Gastrocnemius medialis (tissue), 4 donors: ENCODE data around the gene RASSF1. TPM values are rescaled to one million over a fixed set of nuclear protein-coding genes. Genes with fewer than 3 reads are reported as not detected.

Experiments
- ATAC-seq, 2 donors: fragments of 150-250 bp; one replicate each; pipeline ENCODE4 v1.9.1; 2016
- DNase-seq, 2 donors: peaks; one replicate each; pipeline ENCODE4 v3.0.0-alpha.2; 2019
- H3K27ac ChIP-seq, 4 donors: fragments of 200-600 bp; sonication (generic); 1 replicate in 1 of 4; 2 replicates in 3 of 4; pipeline ENCODE4 v1.5.1; 2016 to 2018; ENCODE audit warnings: mild to moderate bottlenecking in 2 of 4, moderate library complexity in 1 of 4
- H3K27me3 ChIP-seq, 3 donors: fragments of 200-600 bp; sonication (generic) in 2 of 3; 1 replicate in 1 of 3; 2 replicates in 2 of 3; pipeline versions ENCODE4 v1.5.1 to v1.6.0; 2016 to 2019; ENCODE audit warnings: mild to moderate bottlenecking in 1 of 3, moderate library complexity in 1 of 3
- H3K36me3 ChIP-seq, 2 donors: fragments of 200-600 bp; sonication (generic) in 1 of 2; one replicate each; pipeline ENCODE4 v1.5.1; 2017 to 2018
- H3K4me1 ChIP-seq, 2 donors: fragments of 200-600 bp; sonication (generic) in 1 of 2; one replicate each; pipeline ENCODE4 v1.5.1; 2016 to 2017; ENCODE audit warnings: mild to moderate bottlenecking in 2 of 2
- H3K4me3 ChIP-seq, 4 donors: fragments of 200-600 bp; sonication (generic) in 3 of 4; 1 replicate in 1 of 4; 2 replicates in 3 of 4; pipeline ENCODE4 v1.5.1; 2016 to 2019; ENCODE audit warnings: mild to moderate bottlenecking in 2 of 4
- H3K9me3 ChIP-seq, 3 donors: fragments of 200-600 bp; sonication (generic) in 2 of 3; 1 replicate in 1 of 3; 2 replicates in 2 of 3; pipeline ENCODE4 v1.5.1; 2016 to 2019
- POLR2A ChIP-seq, 2 donors: fragments of 450-650 bp; IDR thresholded peaks; one replicate each; pipeline ENCODE4 v1.6.1; 2017; ENCODE audit warnings: antibody characterized with exemption in 2 of 2, mild to moderate bottlenecking in 2 of 2, moderate library complexity in 2 of 2
- in situ Hi-C, 4 donors: fragments of 200-750 bp; cut with MboI; loops; one replicate each; pipeline versions ENCODE4 v1.15.0 to v1.8.0; 2017; ENCODE audit warnings: low sequenced_read_pairs in 4 of 4
- intact Hi-C: fragments of 100-400 bp; cut with DNase I; formaldehyde crosslinking; loops from one replicate; pipeline ENCODE4 v1.15.1; 2023; ENCODE audit warnings: low total_unique reads
- total RNA-seq, 4 donors: library from RNA; depleted of rRNA; stranded (reverse); fragments of >200 nt; gene quantifications; one replicate each; pipeline versions ENCODE4 v1.1.0 to v1.2.3, GENCODE V29; 2016
- TF ChIP-seq, protein P1 (sequence below), 5 experiments: fragments of 450-650 bp in 3 of 5; fragments of 200-600 bp in 2 of 5; sonication (generic) in 2 of 5; IDR thresholded peaks in 4 of 5; conservative IDR thresholded peaks in 1 of 5; 1 replicate in 4 of 5; 2 replicates in 1 of 5; pipeline ENCODE4 v1.5.1; 2016 to 2019; ENCODE audit warnings: antibody characterized with exemption in 5 of 5, mild to moderate bottlenecking in 3 of 5, moderate library complexity in 3 of 5

Gene RASSF1
- total RNA-seq, 4 donors from 2014 or later, result 13.3 to 22.5 (median 18.0) TPM

- intact Hi-C loops, result no loop called here
Observed at GRCh38 chr3:50378757-50379156, 38.1 kb upstream of the RASSF1 start.

DNA sequence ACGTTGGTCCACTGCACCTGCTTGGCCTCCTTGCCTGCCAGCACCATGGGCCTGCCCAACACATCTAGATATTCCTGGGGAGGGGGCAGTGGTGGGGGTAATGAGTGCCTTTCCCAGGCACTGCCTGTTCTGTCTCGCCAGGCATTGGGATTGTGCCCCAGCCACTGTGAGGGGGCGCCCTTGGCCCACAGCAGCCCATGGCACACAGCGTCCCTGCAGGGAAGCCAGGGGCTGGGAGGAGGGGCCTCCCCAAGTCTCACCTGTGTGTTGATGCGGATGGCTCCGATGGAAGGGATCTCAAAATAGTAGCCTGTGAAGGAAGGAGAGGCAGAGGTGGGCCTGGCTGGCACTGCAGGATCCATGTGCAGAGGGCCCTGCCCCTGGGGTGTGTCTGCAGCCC lies 37.4 kb upstream of the RASSF1 start:
- no peaks in the 10 kb centered on the region for H3K27me3 ChIP-seq
- ATAC-seq (no peak), DNase-seq (no peak)
- in situ Hi-C loops, result no loop called here
- intact Hi-C loops, result no loop called here
- TF ChIP-seq, protein P1, sequence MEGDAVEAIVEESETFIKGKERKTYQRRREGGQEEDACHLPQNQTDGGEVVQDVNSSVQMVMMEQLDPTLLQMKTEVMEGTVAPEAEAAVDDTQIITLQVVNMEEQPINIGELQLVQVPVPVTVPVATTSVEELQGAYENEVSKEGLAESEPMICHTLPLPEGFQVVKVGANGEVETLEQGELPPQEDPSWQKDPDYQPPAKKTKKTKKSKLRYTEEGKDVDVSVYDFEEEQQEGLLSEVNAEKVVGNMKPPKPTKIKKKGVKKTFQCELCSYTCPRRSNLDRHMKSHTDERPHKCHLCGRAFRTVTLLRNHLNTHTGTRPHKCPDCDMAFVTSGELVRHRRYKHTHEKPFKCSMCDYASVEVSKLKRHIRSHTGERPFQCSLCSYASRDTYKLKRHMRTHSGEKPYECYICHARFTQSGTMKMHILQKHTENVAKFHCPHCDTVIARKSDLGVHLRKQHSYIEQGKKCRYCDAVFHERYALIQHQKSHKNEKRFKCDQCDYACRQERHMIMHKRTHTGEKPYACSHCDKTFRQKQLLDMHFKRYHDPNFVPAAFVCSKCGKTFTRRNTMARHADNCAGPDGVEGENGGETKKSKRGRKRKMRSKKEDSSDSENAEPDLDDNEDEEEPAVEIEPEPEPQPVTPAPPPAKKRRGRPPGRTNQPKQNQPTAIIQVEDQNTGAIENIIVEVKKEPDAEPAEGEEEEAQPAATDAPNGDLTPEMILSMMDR (IDR thresholded peaks at IDR 0.05 in 4 of 5, conservative IDR thresholded peaks at IDR 0.05 in 1 of 5), result no peak
- TF ChIP-seq POLR2A (IDR thresholded peaks at IDR 0.05), result no peak
- no peak overlapping the region for H3K4me3 ChIP-seq
- H3K4me1 ChIP-seq, result no peaks in the 10 kb centered on the region
- no peaks in the 10 kb centered on the region for H3K36me3 ChIP-seq
- no peaks in the 10 kb centered on the region for H3K9me3 ChIP-seq
- no peak overlapping the region for H3K27ac ChIP-seq

More at GRCh38 chr3:50378757-50379156, 38.1 kb upstream of the RASSF1 start:
- H3K27me3 ChIP-seq, result no peaks in the 10 kb centered on the region
- TF ChIP-seq, protein P1 (IDR thresholded peaks at IDR 0.05 in 4 of 5, conservative IDR thresholded peaks at IDR 0.05 in 1 of 5), result no peak
- TF ChIP-seq POLR2A (IDR thresholded peaks at IDR 0.05), result no peak
- DNase-seq (no peak), ATAC-seq (no peak)
- H3K9me3 ChIP-seq, result no peaks in the 10 kb centered on the region
- H3K4me3 ChIP-seq, result no peak overlapping the region
- in situ Hi-C loops, result no loop called here
- no peak overlapping the region for H3K27ac ChIP-seq
- H3K36me3 ChIP-seq, result no peaks in the 10 kb centered on the region
- no peaks in the 10 kb centered on the region for H3K4me1 ChIP-seq

DNA sequence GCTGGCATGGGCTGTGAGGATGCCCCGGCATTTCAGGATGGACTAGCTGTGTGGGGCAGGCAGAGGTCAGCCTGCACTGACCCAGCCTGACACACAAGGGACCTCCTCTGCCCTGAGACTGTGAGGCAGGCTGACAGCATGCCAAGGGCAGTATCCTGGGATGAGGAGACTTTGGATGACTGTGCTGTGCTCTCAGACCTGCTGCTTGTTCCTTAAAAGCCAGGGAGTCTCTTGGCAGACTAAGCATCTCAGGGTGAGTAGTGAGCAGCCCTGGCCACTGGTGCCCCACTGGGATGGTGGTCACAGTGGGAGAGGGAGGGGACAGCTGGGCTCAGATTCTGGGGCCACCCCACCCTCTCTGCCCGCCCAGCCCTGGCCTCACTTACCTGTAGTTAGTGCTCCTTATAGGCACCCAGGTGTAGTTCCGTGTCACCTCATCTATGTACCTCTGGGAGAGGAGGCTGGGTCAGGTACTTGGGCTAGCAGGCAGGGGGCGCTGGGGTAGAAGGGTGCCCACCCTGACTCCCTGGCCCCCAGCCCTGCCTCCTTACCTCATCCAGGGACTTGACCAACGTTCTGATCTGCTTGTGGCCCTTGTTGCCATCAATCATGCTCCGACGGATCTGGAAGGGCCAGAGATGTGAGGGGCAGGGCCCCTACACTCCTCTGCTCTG lies 34.8 kb upstream of the RASSF1 start:
- in situ Hi-C loops (no loop called here), intact Hi-C loops (no loop called here)
- no peak overlapping the region for H3K4me3 ChIP-seq
- no peaks in the 10 kb centered on the region for H3K27me3 ChIP-seq
- ATAC-seq (no peak), DNase-seq (no peak)
- H3K36me3 ChIP-seq, result no peaks in the 10 kb centered on the region
- no peaks in the 10 kb centered on the region for H3K9me3 ChIP-seq
- H3K27ac ChIP-seq, result no peak overlapping the region
- H3K4me1 ChIP-seq, result no peaks in the 10 kb centered on the region
- no peak for TF ChIP-seq POLR2A (IDR thresholded peaks at IDR 0.05)
- TF ChIP-seq, protein P1 (IDR thresholded peaks at IDR 0.05 in 4 of 5, conservative IDR thresholded peaks at IDR 0.05 in 1 of 5), result no peak

GRCh38 chr3:50374363-50375257 lies 34.0 kb upstream of the RASSF1 start:
- no peaks in the 10 kb centered on the region for H3K9me3 ChIP-seq
- ATAC-seq (no peak), DNase-seq (no peak)
- TF ChIP-seq, protein P1 (IDR thresholded peaks at IDR 0.05 in 4 of 5, conservative IDR thresholded peaks at IDR 0.05 in 1 of 5), result no peak
- no peak for TF ChIP-seq POLR2A (IDR thresholded peaks at IDR 0.05)
- no peak overlapping the region for H3K4me3 ChIP-seq
- no peak overlapping the region for H3K27ac ChIP-seq
- H3K4me1 ChIP-seq, result no peaks in the 10 kb centered on the region
- intact Hi-C loops, result no loop called here
- in situ Hi-C loops, result loop anchor here in 1 of 4 donors (25.0 kb wide), 1 partner anchor 163 kb away; no protein-coding TSS in a partner anchor
- no peaks in the 10 kb centered on the region for H3K36me3 ChIP-seq
- no peaks in the 10 kb centered on the region for H3K27me3 ChIP-seq
